IPS-11a (cell line): ENCODE results near the gene RIOX2.

Experiments
- H3K4me3 ChIP-seq: one replicate; pipeline ENCODE4 v1.5.1; 2013; ENCODE audit warnings: low read depth, low read length, control low read depth

Gene RIOX2

DNA sequence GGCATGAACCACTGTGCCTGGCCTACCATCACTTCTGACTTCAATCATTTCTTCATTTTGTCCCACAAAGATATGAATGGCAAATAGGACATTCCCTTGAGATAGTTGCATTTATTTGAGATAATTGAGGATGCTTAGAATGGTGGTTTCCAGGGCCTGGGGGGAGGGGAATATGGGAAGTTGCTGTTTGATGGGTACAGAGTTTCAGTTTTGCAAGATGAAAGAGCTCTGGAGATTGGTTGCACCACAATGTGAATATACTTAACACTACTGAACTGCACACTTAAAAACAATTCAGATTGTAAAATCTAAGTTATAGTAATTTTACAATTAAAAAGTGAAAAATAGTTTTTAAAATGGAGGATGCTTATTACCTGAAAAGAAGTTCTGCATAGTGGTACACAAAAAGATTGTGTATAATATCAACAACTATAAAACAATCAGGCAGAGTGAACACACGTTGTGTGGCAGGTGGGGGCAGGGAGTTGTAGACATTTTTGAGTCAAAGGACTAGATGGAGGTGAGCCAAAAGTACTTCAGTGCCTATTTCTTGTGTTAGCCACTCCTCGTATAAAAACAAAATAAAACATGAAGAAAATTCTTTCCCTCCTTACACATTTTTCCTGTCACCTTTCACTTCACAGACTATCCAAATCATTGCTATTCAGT, 18.5 kb upstream of the RIOX2 start:
- H3K4me3 ChIP-seq = no peak overlapping the region

DNA sequence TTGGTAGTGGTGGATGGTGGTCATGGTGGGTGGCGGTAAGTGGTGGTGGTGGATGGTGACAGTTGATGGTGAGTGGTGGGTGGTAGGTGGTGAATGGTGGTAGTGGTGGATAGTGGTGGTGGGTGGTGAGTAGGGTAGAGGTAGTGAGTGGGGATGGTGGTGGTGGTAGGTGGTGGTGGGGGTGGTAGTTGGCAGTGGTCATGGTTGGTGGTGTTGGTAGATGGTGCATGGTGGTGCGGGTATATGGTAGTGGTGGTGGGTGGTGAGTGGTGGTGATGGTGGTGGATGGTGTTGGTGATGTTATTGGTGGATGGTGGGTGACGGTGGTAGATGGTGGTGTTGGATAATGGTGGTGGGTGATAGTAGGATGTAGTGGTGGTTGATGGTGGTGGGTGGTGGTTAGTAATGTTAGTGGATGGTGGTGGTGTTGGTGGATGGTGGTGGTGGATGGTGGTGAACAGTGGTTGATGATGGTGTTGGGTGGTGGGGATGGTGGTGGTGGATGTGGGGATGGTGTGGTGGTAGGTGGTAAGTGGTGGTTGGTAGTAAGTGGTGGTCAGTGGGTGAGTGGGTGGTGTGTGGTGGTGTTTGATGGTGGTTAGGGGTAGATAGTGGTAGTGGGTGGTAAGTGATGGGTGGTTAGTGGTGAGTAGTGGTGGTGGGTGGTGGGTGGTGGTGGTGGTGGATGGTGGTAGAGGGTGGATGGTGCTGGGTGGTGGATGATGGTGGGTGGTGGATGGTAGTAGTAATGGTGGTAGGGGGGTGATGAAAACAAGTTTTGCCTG, 16.7 kb upstream of the RIOX2 start:
- H3K4me3 ChIP-seq = no peak overlapping the region

DNA sequence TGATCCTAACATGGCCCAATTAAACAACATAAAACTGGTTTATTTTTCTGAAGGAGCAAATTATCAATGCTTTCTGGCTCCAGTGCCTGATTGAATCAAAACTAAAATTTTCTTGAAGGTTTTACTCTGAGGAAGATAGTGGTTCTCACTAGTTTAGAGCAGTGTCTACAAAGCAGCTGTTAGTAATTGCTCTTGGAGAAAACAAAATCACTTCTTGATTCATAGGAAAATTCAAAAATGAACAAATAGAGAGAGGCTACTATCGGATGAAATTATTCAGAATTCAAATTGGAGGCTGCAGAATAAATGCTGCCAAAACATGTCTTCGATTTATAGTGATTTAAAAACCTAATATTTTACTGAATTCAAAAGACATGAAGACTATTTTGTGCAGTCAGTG, 15.1 kb upstream of the RIOX2 start:
- H3K4me3 ChIP-seq = no peak overlapping the region

DNA sequence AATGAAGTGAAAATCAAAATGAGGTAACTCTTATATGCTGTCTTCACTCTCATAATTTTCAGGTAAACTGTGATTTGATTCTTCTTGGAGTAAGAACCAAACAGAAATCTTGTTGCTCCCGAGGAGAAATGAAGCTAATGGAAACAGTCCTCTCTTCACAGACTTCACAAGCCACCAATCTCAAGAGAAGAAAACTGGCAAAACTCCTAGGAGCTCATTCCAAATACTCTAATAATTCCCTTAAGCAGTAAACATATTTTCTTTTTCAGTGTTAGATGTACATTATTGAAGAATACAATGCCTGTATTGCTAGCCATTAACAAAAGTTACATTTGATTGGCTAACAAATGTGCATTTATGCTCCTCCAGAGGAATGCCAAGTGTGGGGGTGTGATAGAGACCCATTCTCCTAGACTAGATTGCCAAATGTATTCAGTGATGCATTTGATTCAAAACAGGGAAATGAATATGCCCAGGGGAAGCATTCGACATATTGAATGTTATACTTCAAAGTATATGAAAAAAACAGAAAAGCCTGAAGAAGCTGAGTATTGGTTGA, 11.8 kb upstream of the RIOX2 start:
- H3K4me3 ChIP-seq = no peak overlapping the region

DNA sequence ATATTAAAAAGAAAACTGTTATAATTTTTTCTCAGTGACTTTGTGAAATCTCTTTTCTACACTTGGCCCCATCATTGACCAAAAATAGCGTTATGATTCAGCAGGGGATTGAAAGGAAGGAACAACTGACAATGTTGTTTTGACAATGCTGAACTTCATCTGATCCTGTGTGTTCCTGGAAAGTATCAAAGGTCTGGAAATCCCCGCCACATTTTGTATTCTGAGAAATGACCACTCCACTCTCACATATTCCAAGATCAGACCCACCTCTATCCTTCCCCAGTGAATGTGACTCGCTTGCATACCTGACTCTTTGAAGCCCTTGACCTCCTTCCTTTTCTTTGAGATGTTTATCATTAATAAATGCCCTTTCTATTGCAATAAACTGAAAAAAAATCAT, 9.7 kb upstream of the RIOX2 start:
- H3K4me3 ChIP-seq = no peak overlapping the region

DNA sequence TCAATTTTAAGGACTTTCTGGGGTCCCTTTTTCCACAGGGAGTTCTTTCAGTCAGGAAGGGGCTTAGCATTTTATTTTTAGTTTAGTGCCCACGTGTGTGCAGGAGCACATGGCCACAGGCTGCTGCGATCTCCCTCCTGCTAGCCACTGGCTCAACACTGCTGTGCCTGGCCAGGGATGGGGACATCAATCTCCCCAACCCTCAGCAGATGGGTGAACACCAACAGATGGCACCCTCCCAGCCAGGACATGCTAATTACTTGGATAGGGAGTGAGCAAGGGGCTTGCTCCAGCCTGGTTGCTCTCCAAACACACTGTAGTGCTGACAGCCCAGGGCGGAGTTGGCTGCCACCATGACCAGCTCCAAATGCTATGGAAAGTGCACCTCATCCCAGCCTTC, 7.4 kb upstream of the RIOX2 start:
- no peak overlapping the region for H3K4me3 ChIP-seq

DNA sequence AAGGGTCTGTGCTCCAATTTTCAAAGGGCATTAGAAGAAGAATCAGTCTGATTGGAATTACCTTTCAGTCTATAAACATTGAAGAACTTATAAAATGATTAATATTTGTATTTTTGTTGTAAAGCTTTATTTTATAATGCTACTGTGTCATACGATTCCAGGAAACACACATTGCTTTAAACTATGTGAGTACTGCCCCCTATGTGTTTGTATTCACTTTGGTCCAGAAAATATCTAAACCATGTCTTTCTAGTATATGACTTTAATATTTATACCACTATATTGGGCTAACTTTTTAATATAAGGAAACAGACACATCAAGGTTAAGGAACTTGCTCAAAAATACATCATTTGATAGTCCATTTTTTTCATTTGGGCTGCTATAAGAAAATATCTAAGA, 3.2 kb upstream of the RIOX2 start:
- H3K4me3 ChIP-seq = no peak overlapping the region

DNA sequence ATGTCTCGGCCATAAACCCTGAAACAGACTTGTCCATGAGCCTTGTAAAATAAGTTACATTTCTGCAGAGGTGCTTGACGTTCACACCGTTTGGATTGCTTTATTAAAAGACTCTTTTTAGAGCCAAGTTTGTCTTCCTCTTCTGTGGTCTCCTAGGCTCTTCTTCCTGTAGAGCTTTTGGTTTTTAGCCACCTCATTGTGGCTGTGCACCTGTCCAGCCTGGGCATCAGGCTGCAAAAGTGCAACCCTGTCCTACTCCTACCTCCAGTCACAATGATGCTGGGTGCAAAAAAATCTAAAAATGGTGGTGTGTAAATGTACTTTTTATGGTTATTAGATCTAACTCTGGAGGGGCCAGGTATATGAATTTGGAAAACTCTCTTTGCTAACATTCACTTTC, 2.8 kb upstream of the RIOX2 start:
- H3K4me3 ChIP-seq = no peak overlapping the region

DNA sequence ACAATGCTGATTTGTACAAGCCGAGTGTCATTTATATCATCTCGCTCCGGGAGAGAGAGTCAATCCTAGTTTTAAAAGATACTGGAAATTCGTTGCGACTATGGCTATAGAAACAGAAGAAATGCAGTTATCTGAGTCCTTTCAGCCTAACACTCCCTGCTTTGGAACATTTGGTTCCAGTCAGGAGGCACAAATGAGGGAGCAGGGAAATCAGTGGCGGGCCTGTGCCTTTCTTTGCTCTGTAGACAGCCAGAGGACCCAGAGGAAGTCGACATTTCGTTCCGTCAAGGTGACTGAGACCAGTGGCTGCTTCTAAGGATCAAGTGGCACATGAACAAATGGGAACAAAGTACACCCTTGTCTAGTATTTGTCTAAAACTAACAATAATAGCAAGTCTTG, 745 bp upstream of the RIOX2 start:
- no peak overlapping the region for H3K4me3 ChIP-seq

DNA sequence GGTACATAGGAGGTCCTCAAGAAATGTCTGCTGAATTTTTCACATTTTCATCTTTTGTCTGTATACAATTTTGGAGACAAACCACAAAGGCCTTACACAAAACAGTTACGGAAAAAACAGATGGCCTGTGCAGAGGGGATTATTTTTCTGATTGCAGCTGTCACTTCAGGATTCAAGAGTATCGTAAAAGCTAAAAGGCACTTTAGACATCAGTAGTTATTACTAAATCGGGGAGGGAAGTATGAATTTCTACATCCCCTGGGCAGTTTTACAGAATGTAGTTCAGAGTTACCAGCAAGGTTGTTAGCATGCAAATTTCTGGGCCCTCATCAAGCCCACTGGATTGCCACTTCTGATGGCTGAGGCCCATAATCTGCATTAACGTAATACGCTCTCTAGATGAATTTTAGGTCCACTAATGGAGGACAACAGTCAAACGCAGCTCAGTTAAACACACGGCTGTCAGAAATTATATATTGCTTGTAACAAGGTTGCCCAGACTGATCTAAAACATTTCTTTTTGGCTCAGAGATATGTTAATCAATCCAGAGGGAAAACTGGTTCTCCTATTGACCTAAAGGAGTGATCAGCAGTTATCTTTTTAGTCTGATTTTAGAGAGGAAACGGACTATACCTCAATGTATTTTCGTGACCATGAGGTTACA, 1.1 kb downstream of the RIOX2 start:
- H3K4me3 ChIP-seq = no peak overlapping the region

DNA sequence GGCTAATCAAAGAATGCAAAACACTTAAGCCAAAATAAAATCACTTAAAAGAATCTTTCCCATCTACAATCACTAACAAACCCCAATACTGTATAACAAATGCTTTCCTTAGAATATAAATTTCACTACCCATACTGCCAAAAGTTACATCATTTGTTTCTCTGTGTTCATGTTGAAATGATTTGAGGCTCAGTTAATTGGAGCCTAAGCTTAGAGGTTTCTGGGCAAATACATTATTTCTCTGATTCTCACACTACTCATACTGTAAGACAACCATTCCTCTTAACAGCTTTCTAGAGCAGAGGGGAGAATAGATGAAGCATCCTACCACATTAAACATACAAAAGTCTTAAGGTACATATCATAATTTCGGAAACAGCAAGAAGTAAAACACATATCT, 2.1 kb downstream of the RIOX2 start:
- no peak overlapping the region for H3K4me3 ChIP-seq

DNA sequence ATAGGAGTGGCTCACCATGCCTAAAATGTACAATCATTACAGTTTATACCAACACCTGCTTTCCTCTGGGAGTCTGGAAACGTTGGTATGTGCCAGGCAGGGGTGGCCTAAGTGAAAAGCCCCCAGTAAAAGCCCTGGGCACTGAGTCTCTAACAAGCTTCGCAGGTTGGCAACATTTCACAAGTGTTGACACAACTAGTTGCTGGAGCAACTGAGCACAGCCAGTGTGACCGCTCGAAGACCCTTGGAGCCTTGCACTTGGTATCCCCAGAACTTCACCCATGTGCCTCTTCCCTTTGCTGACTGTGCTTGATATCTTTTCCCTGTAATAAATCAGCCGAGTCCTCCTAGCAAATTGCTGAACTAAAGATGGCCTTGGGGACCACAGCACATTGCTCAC, 2.7 kb downstream of the RIOX2 start:
- H3K4me3 ChIP-seq = no peak overlapping the region

DNA sequence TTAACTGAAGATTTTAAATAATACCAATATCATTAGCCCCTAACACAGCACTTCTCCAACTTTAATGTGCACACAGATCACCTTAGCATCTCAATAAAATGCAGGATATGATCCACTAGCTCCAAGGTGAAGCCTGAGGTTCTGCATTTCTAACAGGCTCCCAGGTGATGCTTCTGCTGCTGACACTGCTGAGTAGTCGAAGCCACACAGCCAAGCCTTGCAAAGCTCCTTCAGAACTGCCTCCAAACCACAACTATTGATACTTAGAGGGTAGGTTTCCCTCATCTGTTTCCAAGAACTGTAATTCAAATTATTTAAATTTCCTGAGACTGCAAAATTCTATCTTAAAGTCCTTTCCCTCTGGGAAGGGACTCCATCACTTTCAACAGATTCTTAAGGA, 3.9 kb downstream of the RIOX2 start:
- H3K4me3 ChIP-seq = no peak overlapping the region

DNA sequence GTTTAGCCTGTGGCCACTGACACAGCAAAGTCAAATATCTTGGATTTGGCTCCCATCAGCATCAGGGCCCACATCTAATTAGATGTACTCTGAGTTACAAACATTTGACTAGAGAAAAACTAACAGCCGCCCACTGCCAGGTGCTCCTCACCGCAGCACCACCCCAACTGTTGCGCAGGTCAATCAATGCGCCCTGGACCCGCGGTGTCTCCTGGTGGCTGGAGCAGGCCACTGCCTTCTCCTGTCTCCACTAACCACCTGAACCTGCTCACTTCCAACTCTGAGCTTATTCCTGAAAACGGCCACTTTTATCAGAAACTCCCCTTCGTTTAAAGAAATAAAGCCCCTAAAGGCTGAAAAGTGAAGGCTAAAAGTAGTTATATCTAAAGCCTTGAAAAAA, 4.3 kb downstream of the RIOX2 start:
- no peak overlapping the region for H3K4me3 ChIP-seq

DNA sequence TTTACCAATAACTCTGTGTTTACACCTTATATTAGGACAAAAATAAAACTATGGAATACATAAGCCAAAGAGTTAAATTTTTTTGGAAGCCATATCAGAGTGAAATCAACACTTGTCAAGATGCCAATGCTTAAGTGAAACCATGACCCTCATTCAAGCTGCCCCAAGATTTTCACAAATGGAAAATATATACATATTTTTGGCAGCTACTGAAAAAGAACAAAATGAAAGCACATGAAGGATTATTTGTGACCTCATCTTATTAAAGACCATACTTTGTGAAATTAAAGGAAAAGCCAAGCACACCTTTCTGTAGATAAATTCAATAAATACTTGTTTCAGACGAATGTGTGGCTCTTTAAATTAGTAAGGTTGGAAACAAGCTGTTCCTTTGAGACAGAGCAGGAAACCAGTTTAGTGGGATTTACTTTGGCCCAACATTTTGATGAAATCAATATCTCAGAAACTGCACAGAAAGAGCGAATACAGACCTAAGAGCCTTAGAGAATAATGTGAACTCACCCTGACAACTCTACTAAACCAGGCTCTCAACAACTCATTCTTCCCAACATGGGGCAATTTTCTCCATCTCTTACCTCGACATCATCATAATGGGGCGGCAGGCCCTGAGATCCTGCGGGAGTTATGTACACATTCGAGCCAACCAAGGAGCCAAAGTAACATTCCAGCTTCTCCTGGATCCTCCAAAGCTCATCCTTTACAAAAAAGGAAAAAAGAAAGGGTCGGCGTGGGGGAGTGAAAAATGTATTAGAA, 11.1 kb downstream of the RIOX2 start:
- no peak overlapping the region for H3K4me3 ChIP-seq

DNA sequence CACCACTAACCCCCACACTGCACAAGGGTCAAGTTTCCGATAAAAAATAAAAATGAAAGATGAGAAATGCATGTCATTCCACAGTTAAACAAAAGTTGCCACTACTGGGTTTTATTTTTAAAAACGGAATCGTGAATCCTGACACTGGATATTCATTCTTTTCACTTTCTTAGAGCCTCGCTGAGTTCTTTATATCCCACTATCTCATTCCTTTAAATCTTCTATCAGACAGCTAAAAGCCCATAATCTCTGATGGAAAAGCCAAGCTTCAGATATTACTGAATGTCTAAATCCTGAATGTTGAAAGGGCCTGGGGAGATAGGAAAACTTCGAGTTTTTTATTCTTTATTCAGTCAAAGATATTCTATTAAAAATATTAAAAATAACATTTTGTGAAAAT, 11.7 kb downstream of the RIOX2 start:
- H3K4me3 ChIP-seq = no peak overlapping the region

DNA sequence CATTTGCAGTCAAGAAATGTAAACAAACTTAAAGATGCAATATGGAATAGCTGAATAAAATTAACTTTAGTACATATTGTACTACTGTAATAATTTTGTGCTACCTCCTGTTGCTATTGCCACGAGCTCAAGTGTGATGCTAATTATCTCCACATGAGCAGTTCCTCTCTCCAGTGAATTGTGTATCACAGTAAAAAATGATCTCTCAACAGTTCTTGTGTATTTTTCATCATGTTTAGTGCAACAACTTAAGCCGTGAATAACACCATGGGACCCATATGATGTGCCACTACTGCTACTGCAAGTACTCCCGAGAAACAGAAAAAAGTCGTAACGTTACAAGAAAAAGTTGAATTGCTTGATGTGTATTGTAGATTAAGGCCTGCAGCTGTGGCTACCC, 12.4 kb downstream of the RIOX2 start:
- no peak overlapping the region for H3K4me3 ChIP-seq

DNA sequence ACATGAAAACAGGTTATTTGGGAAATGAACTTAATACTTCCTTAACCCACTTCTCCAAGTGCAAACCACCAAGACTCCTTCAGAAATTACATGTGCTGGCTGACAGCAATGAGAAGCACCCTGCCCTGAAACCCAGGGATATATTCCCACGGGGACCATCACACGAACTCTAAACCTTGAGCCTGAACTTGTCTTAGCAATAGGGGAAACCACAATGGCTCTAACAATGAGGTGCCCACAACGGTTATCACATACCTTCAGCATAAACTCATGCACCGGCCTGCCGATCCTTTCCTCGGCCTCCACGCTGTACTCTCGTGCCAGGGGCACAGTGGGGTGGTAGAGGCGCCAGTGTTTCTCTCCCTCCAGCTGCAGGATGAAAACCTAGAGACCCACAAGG, 13.4 kb downstream of the RIOX2 start:
- no peak overlapping the region for H3K4me3 ChIP-seq

DNA sequence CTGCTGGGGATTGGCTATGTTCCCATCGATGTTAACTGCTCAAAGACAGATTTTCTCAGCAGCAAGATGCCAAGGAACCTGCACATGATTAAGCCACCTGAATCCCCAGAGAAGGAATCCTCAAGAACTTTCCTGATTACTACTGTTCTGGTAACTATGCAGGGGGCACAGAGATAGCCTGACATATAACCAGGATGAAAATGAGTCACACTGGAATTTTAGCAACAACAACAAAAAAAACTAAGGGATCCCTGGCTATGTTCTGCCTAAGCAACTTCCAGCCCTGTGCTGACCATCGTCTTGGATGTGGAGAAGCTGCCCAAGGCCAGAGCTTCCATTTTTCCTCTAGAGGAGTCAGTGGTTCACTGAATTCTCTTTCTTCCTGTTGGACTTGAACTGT, 13.8 kb downstream of the RIOX2 start:
- H3K4me3 ChIP-seq = no peak overlapping the region

DNA sequence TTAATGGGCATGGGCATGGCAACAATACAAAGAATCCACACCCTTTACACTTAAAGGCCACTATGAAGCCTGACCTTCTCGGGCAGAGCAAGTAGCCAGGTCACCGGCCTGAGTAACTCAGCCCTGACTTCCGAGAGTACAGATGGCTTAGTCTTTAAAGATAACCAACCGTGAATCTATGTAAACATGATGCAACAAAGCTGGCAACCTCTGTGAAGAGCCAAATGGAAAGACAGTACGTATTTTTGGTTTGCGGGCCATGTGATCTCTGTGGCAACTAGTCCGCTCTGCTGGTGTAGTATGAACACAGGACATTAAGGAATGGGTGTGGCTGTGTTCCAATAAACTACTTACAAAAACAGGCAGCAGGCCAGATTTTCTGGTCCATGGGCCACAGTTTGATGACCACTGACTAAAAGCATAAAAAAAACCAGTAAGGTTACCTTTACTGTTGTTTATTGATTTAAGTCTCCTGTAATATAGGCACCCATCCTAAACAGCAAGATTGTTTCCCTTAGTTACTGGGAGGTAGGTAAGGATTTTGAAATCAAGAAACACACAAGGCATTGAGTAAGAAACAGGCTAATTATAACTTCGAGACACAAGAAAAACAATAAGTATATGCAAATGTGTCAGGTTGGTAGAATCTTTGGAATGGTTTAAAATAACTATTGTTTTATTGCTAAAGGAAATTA, 14.5 kb downstream of the RIOX2 start:
- no peak overlapping the region for H3K4me3 ChIP-seq

DNA sequence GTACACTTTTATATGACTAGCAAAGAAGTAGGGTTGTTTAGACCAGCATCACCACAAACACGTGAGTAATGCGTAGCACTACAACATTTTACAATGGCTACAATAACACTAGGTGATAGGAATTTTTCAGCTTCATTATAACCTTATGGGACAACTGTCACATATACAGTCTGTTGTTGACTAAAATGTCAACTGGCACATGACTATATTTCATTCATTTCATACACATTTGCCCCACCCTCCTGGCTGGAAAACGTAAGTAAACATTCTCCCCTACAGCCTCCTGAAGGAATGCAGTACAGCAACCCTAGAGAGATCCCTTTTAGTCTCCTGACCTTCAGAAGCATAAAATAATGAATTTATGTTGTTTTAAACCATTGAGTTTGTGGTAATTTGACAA, 16.2 kb downstream of the RIOX2 start:
- H3K4me3 ChIP-seq = no peak overlapping the region
